ENCODE measurements around the gene XYLT2.

Gene XYLT2

DNA sequence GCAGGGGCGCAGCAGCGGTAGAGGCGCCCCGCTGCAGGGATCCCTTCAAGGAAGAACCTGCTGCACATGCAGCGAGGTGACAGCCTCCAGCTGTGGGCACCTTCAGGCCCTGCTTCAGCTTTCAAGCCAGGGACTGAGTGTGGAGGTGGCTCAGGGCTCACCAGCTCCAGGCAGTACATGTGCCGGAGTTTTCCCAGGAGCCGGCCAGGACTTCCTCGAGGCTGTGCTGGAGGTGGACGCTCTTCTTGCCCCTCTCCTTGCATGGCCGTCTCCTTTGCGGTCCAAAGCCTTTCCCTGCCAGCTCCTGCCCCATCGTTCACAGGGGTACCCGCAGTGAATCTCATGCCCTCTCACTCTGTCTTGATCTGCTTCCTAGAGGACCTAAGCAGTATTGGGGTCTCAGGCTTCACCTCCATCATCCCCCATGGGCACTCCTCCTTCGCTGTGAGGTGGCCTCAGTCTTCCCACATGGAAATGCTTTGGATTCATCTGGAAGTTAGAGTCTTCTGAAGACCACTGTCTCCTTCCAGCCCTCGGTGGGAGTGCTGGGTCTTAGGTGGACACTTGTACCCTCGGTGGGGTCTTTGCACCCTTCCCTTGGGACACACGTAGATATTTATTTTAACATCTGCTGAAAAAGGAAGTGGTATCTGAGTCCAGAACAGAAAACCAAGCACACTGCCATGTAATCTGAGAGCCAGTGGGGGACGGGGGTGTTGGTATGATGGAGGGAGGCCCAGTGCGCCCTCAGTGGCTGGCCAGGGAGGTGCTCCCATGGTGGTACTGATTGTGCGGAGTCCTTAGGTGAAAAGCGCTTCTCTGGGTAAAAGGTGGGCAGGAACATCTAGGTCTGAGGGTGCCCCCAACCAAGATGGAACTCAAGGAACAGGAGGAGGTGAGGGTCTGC lies 7.0 kb downstream of the XYLT2 start:
- ATAC-seq (ENCODE audit: insufficient read depth, low read depth) (no peak), DNase-seq (no peak)
- Histone ChIP-seq H3K79me2 (ENCODE audit: insufficient read depth, low read length) (peaks cover 38% of the 10 kb centered on the region), H3K9ac (ENCODE audit: low read depth, low read length) (no peak overlapping the region), H3K36me3 (ENCODE audit: insufficient read depth, low read length) (peaks cover 60% of the 10 kb centered on the region), H3K9me3 (ENCODE audit: insufficient read depth, low read length, severe bottlenecking) (no peaks in the 10 kb centered on the region), H3K27me3 (ENCODE audit: insufficient read depth, low read length, poor library complexity) (no peaks in the 10 kb centered on the region), H4K20me1 (ENCODE audit: insufficient read depth, low read length) (peaks cover 42% of the 10 kb centered on the region; the same call in 1 of the 2 replicates), H3K27ac (ENCODE audit: low read length) (no peak overlapping the region), H3K4me1 (ENCODE audit: insufficient read depth, low read length) (no peaks in the 10 kb centered on the region), H3K4me3 (ENCODE audit: low read depth in 1 of 2, low read length in 2 of 2) (no peak overlapping the region), H3K4me2 (ENCODE audit: insufficient read depth, low read length) (no peak overlapping the region), H2AFZ (ENCODE audit: low read depth, low read length) (no peak overlapping the region)
- TF ChIP-seq EZH2 (IDR thresholded peaks at IDR 0.05; ENCODE audit: borderline replicate concordance, low read depth, low read length, severe bottlenecking): no peak
- TF ChIP-seq, protein P1, sequence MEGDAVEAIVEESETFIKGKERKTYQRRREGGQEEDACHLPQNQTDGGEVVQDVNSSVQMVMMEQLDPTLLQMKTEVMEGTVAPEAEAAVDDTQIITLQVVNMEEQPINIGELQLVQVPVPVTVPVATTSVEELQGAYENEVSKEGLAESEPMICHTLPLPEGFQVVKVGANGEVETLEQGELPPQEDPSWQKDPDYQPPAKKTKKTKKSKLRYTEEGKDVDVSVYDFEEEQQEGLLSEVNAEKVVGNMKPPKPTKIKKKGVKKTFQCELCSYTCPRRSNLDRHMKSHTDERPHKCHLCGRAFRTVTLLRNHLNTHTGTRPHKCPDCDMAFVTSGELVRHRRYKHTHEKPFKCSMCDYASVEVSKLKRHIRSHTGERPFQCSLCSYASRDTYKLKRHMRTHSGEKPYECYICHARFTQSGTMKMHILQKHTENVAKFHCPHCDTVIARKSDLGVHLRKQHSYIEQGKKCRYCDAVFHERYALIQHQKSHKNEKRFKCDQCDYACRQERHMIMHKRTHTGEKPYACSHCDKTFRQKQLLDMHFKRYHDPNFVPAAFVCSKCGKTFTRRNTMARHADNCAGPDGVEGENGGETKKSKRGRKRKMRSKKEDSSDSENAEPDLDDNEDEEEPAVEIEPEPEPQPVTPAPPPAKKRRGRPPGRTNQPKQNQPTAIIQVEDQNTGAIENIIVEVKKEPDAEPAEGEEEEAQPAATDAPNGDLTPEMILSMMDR (IDR thresholded peaks at IDR 0.05; ENCODE audit: borderline replicate concordance, extremely low read depth, low read length, poor library complexity, severe bottlenecking): no peak

DNA sequence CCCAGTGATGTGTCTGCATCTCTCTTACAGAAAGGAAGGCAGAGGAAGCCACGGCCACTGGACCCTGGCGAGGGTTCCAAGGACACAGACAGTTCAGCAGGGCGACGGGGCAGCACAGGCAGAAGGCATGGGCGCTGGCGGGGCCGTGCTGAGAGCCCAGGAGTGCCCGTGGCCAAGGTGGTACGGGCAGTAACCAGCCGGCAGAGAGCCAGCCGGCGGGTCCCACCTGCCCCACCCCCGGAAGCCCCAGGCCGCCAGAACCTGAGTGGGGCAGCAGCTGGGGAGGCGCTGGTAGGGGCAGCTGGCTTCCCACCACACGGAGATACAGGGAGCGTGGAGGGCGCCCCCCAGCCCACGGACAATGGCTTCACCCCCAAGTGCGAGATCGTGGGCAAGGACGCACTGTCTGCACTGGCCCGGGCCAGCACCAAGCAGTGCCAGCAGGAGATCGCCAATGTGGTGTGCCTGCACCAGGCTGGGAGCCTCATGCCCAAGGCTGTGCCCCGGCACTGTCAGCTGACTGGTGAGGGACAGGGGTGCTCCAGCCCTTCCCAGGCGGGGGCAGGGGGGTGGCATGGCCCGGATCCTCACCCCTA lies 7.8 kb downstream of the XYLT2 start:
- Histone ChIP-seq H3K27ac (ENCODE audit: low read length) (no peak overlapping the region), H3K27me3 (ENCODE audit: insufficient read depth, low read length, poor library complexity) (no peaks in the 10 kb centered on the region), H3K4me1 (ENCODE audit: insufficient read depth, low read length) (no peaks in the 10 kb centered on the region), H3K4me2 (ENCODE audit: insufficient read depth, low read length) (no peak overlapping the region), H4K20me1 (ENCODE audit: insufficient read depth, low read length) (peaks cover 42% of the 10 kb centered on the region; the same call in 1 of the 2 replicates), H3K36me3 (ENCODE audit: insufficient read depth, low read length) (peaks cover 67% of the 10 kb centered on the region), H3K9ac (ENCODE audit: low read depth, low read length) (no peak overlapping the region), H2AFZ (ENCODE audit: low read depth, low read length) (no peak overlapping the region), H3K9me3 (ENCODE audit: insufficient read depth, low read length, severe bottlenecking) (no peaks in the 10 kb centered on the region), H3K79me2 (ENCODE audit: insufficient read depth, low read length) (peaks cover 33% of the 10 kb centered on the region), H3K4me3 (ENCODE audit: low read depth in 1 of 2, low read length in 2 of 2) (no peak overlapping the region)
- no peak for ATAC-seq (ENCODE audit: insufficient read depth, low read depth)
- TF ChIP-seq, protein P1 (IDR thresholded peaks at IDR 0.05; ENCODE audit: borderline replicate concordance, extremely low read depth, low read length, poor library complexity, severe bottlenecking): no peak
- no peak for TF ChIP-seq EZH2 (IDR thresholded peaks at IDR 0.05; ENCODE audit: borderline replicate concordance, low read depth, low read length, severe bottlenecking)
- no peak for DNase-seq

DNA sequence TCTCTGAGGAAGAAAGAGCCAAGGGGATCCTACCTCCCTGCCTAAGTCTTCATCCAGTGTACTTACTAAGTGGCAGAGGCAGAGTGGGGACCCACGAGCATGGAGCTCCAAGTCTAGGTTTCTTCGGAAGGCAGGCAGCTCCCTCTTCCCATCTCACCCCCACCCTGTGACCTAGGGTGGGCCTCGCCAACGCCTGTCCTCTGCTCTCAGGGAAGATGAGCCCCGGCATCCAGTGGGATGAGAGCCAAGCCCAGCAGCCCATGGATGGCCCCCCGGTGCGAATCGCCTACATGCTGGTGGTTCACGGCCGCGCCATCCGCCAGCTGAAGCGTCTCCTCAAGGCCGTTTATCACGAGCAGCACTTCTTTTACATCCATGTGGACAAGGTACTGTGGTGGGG lies 8.3 kb downstream of the XYLT2 start:
- ATAC-seq (ENCODE audit: insufficient read depth, low read depth): no peak
- H3K4me2 ChIP-seq (ENCODE audit: insufficient read depth, low read length): no peak overlapping the region
- no peak for DNase-seq

More for the DNA sequence above, 8.3 kb downstream of the XYLT2 start:
- TF ChIP-seq EZH2 (IDR thresholded peaks at IDR 0.05; ENCODE audit: borderline replicate concordance, low read depth, low read length, severe bottlenecking): no peak
- TF ChIP-seq, protein P1 (IDR thresholded peaks at IDR 0.05; ENCODE audit: borderline replicate concordance, extremely low read depth, low read length, poor library complexity, severe bottlenecking): no peak
- Histone ChIP-seq H3K79me2 (ENCODE audit: insufficient read depth, low read length) (peaks cover 28% of the 10 kb centered on the region), H2AFZ (ENCODE audit: low read depth, low read length) (no peak overlapping the region), H3K36me3 (ENCODE audit: insufficient read depth, low read length) (peaks cover 72% of the 10 kb centered on the region), H3K9me3 (ENCODE audit: insufficient read depth, low read length, severe bottlenecking) (no peaks in the 10 kb centered on the region), H3K4me3 (ENCODE audit: low read depth in 1 of 2, low read length in 2 of 2) (no peak overlapping the region), H4K20me1 (ENCODE audit: insufficient read depth, low read length) (peaks cover 42% of the 10 kb centered on the region; the same call in 1 of the 2 replicates), H3K4me1 (ENCODE audit: insufficient read depth, low read length) (no peaks in the 10 kb centered on the region), H3K27me3 (ENCODE audit: insufficient read depth, low read length, poor library complexity) (no peaks in the 10 kb centered on the region), H3K9ac (ENCODE audit: low read depth, low read length) (no peak overlapping the region), H3K27ac (ENCODE audit: low read length) (no peak overlapping the region)

All from DND-41 (cell line).